ENCODE results near the gene KLK6.

DNA sequence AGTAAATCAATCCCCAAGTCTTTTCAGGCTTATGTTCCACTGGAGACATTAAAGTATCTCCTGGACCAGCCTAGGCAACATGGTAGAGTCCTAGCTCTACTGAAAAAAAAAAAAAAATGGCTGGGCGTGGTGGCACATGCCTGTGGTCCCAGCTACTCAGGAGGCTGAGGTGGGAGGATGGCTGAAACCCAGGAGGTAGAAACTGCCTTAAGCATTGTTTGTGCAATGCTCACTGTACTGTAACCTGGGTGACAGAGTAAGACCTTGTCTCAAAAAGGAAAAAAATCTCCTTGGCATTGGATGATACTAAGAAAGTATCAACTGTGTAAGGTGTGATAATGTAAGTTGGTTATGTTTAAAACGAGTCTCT is 23.3 kb upstream of the KLK6 start:
- no peak for TF ChIP-seq EZH2 (IDR thresholded peaks at IDR 0.05; ENCODE audit: insufficient read depth, poor library complexity, severe bottlenecking)
- no peak for TF ChIP-seq EZH2phosphoT487 (IDR thresholded peaks at IDR 0.05; ENCODE audit: insufficient read depth, low read depth)
